Activated naive CD4-positive, alpha-beta T cell treated with anti-CD3 and anti-CD28 coated beads, Interleukin-2, amount 50 U/mL, for 72 hours (primary cell): ENCODE measurements around the gene LYZL2. TPM values are rescaled to one million over a fixed set of nuclear protein-coding genes. Genes with fewer than 3 reads are reported as not detected.
"Not testable (repeated sequence)": the region's sequence is repeated elsewhere in the genome, so short reads cannot be mapped to it uniquely, and the experiment has no call there.

Experiments used
- ATAC-seq, 2 donors: fragments of 150-1000 bp; cut with Tn5 transposase; 2 replicates each; pipeline ENCODE4 v1.10.0; 2021; ENCODE audit warnings: mild to moderate bottlenecking in 2 of 2, moderate library complexity in 2 of 2
- DNase-seq, 2 donors: peaks; one replicate each; pipeline ENCODE4 v3.0.0; 2021 to 2022; ENCODE audit warnings: low spot score in 2 of 2
- H3K27ac Mint-ChIP-seq, 2 donors: one replicate each; pipeline ENCODE4 v1.8.0; 2022; ENCODE audit warnings: mild to moderate bottlenecking in 2 of 2, mixed read lengths in 2 of 2
- H3K36me3 Mint-ChIP-seq, 2 donors: one replicate each; pipeline ENCODE4 v1.8.0; 2022; ENCODE audit warnings: mixed read lengths in 2 of 2
- H3K9me3 Mint-ChIP-seq, 2 donors: one replicate each; pipeline ENCODE4 v1.8.0; 2022; ENCODE audit warnings: mixed read lengths in 2 of 2
- total RNA-seq, 2 donors: library from RNA; stranded (reverse); gene quantifications; one replicate each; pipeline ENCODE4 v1.2.3, GENCODE V29; 2022

LYZL2 gene
- total RNA-seq, 2 donors from 2014 or later = not detected

GRCh38 chr10:30645340-30645827 is 15.8 kb upstream of the LYZL2 start:
- DNase-seq (no peak), ATAC-seq (peak in 1 of 2 donors; percentile 21)
- Mint-ChIP-seq H3K27ac (no peak overlapping the region), H3K36me3 (no peaks in the 10 kb centered on the region), H3K9me3 (no peaks in the 10 kb centered on the region)

- not testable (repeated sequence) for H3K27ac Mint-ChIP-seq, DNase-seq, H3K36me3 Mint-ChIP-seq, ATAC-seq, H3K9me3 Mint-ChIP-seq
These were observed 14.9 kb upstream of the LYZL2 start for GRCh38 chr10:30644408-30644861.

- not testable (repeated sequence) for H3K9me3 Mint-ChIP-seq, H3K27ac Mint-ChIP-seq, H3K36me3 Mint-ChIP-seq, ATAC-seq, DNase-seq
These were observed 14.1 kb upstream of the LYZL2 start for GRCh38 chr10:30643557-30644199.

- H3K9me3 Mint-ChIP-seq, ATAC-seq, DNase-seq, H3K36me3 Mint-ChIP-seq, H3K27ac Mint-ChIP-seq: not testable (repeated sequence)
These were observed 13.3 kb upstream of the LYZL2 start for GRCh38 chr10:30642856-30643255.

- Mint-ChIP-seq H3K36me3 (no peaks in the 10 kb centered on the region), H3K9me3 (no peaks in the 10 kb centered on the region), H3K27ac (no peak overlapping the region)
- no peak for DNase-seq
- peak in 1 of 2 donors; percentile 46 for ATAC-seq
These were observed 10.6 kb upstream of the LYZL2 start for GRCh38 chr10:30639946-30640786.

GRCh38 chr10:30637881-30638467 is 8.4 kb upstream of the LYZL2 start:
- Mint-ChIP-seq H3K27ac (no peak overlapping the region), H3K9me3 (no peaks in the 10 kb centered on the region), H3K36me3 (no peaks in the 10 kb centered on the region)
- DNase-seq (peak in 1 of 2 donors; percentile 11), ATAC-seq (peak; percentile 76 to 96)

- ATAC-seq (no peak), DNase-seq (no peak)
These were observed 1.6 kb upstream of the LYZL2 start for GRCh38 chr10:30631188-30631587.

GRCh38 chr10:30630571-30630970 is 1.0 kb upstream of the LYZL2 start:
- no peaks in the 10 kb centered on the region for H3K36me3 Mint-ChIP-seq
- H3K27ac Mint-ChIP-seq = no peak overlapping the region
- no peaks in the 10 kb centered on the region for H3K9me3 Mint-ChIP-seq
- ATAC-seq (no peak), DNase-seq (no peak)

More at GRCh38 chr10:30631188-30631587, 1.6 kb upstream of the LYZL2 start:
- H3K27ac Mint-ChIP-seq = no peak overlapping the region
- H3K9me3 Mint-ChIP-seq = no peaks in the 10 kb centered on the region
- no peaks in the 10 kb centered on the region for H3K36me3 Mint-ChIP-seq

- DNase-seq, H3K9me3 Mint-ChIP-seq, H3K27ac Mint-ChIP-seq, H3K36me3 Mint-ChIP-seq, ATAC-seq: not testable (repeated sequence)
These were observed 977 bp downstream of the LYZL2 start for GRCh38 chr10:30628576-30628975.

- not testable (repeated sequence) for H3K9me3 Mint-ChIP-seq, H3K27ac Mint-ChIP-seq, DNase-seq, ATAC-seq, H3K36me3 Mint-ChIP-seq
These were observed 2.7 kb downstream of the LYZL2 start for GRCh38 chr10:30626837-30627236.

GRCh38 chr10:30626196-30626595 is 3.4 kb downstream of the LYZL2 start:
- H3K36me3 Mint-ChIP-seq, H3K9me3 Mint-ChIP-seq, DNase-seq, ATAC-seq, H3K27ac Mint-ChIP-seq: not testable (repeated sequence)

GRCh38 chr10:30625080-30625479 is 4.5 kb downstream of the LYZL2 start:
- Mint-ChIP-seq H3K27ac (no peak overlapping the region), H3K36me3 (no peaks in the 10 kb centered on the region), H3K9me3 (no peaks in the 10 kb centered on the region)
- no peak for DNase-seq
- ATAC-seq = no peak

GRCh38 chr10:30619966-30620365 is 9.6 kb downstream of the LYZL2 start:
- Mint-ChIP-seq H3K27ac (no peak overlapping the region), H3K9me3 (no peaks in the 10 kb centered on the region), H3K36me3 (no peaks in the 10 kb centered on the region)
- DNase-seq = no peak
- ATAC-seq = no peak

GRCh38 chr10:30617070-30617469 is 12.5 kb downstream of the LYZL2 start:
- DNase-seq (no peak), ATAC-seq (no peak)
- no peak overlapping the region for H3K27ac Mint-ChIP-seq
- no peaks in the 10 kb centered on the region for H3K9me3 Mint-ChIP-seq
- H3K36me3 Mint-ChIP-seq = no peaks in the 10 kb centered on the region

GRCh38 chr10:30611041-30611440 is 18.5 kb downstream of the LYZL2 start:
- not testable (repeated sequence) for H3K36me3 Mint-ChIP-seq, ATAC-seq

GRCh38 chr10:30607814-30608213 is 21.7 kb downstream of the LYZL2 start:
- ATAC-seq = no peak
- no peak overlapping the region for H3K27ac Mint-ChIP-seq
- no peaks in the 10 kb centered on the region for H3K9me3 Mint-ChIP-seq
- no peak for DNase-seq
- no peaks in the 10 kb centered on the region for H3K36me3 Mint-ChIP-seq

More at GRCh38 chr10:30611041-30611440, 18.5 kb downstream of the LYZL2 start:
- H3K9me3 Mint-ChIP-seq, H3K27ac Mint-ChIP-seq, DNase-seq: not testable (repeated sequence)

GRCh38 chr10:30606313-30606712 is 23.2 kb downstream of the LYZL2 start:
- DNase-seq (no peak), ATAC-seq (no peak)
- Mint-ChIP-seq H3K27ac (no peak overlapping the region), H3K9me3 (no peaks in the 10 kb centered on the region), H3K36me3 (no peaks in the 10 kb centered on the region)
